Upper lobe of right lung (tissue), 1 donor: ENCODE results near the gene SLC1A2. TPM values are rescaled to one million over a fixed set of nuclear protein-coding genes. Genes with fewer than 3 reads are reported as not detected.

Source experiments
- ATAC-seq: fragments of 200-7000 bp; cut with Tn5 transposase; one replicate; pipeline ENCODE4 v1.9.1; 2020; ENCODE audit warnings: mild to moderate bottlenecking, moderate library complexity
- DNase-seq: peaks from one replicate; pipeline ENCODE4 v3.0.0-alpha.2; 2020
- H3K27ac ChIP-seq: fragments of 200-600 bp; one replicate; pipeline ENCODE4 v1.8.0; 2022
- H3K27me3 ChIP-seq: fragments of 200-600 bp; one replicate; pipeline ENCODE4 v1.8.0; 2022; ENCODE audit warnings: mild to moderate bottlenecking
- H3K36me3 ChIP-seq: fragments of 200-600 bp; one replicate; pipeline ENCODE4 v1.8.0; 2022
- H3K4me1 ChIP-seq: fragments of 200-600 bp; one replicate; pipeline ENCODE4 v1.8.0; 2022
- H3K4me3 ChIP-seq: fragments of 200-600 bp; one replicate; pipeline ENCODE4 v1.8.0; 2022; ENCODE audit warnings: mild to moderate bottlenecking
- H3K9me3 ChIP-seq: fragments of 200-600 bp; one replicate; pipeline ENCODE4 v1.8.0; 2022
- intact Hi-C: fragments of 100-400 bp; cut with DNase I; formaldehyde crosslinking; loops from one replicate; pipeline ENCODE4 v1.11.0; 2022
- total RNA-seq: library from RNA; stranded (reverse); fragmentation: NEBNext Ultra II Directional; extraction: Animal tissue kit (Norgen Biotek cat#: 25700); gene quantifications from one replicate; pipeline ENCODE4 v1.2.1, GENCODE V29; 2021
- TF ChIP-seq, protein P1 (sequence below): fragments of 200-600 bp; IDR thresholded peaks from one replicate; pipeline ENCODE4 v1.8.0; 2022; ENCODE audit warnings: antibody characterized with exemption
- donor health status: DM: no; HTN: yes; CAD: no; lungs with severe emphysema.

Gene SLC1A2
- total RNA-seq, 1 donor from 2014 or later, result 2.5 TPM

DNA sequence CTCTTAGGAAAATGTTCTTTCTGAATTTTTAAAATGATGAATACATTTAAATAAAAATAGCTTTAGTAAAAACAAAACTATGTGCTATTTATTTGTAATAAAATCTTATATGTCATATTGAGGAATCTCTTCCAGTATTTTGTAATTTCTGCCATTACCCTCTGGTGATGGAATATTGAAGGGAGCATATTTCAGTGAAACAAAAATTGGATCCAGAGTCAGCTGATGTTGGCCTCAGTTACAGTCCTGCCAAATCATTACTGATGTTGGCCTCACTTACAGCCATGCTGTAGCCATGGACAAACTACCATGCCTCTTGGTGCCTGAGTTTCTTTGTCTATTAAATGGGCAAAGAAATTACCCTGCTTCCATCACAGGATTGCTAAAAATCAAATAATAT, 133.2 kb downstream of the SLC1A2 start:
- Histone ChIP-seq H3K4me1 (no peaks in the 10 kb centered on the region), H3K27ac (no peak overlapping the region), H3K27me3 (no peaks in the 10 kb centered on the region), H3K9me3 (no peaks in the 10 kb centered on the region), H3K36me3 (no peaks in the 10 kb centered on the region), H3K4me3 (no peak overlapping the region)
- TF ChIP-seq, protein P1, sequence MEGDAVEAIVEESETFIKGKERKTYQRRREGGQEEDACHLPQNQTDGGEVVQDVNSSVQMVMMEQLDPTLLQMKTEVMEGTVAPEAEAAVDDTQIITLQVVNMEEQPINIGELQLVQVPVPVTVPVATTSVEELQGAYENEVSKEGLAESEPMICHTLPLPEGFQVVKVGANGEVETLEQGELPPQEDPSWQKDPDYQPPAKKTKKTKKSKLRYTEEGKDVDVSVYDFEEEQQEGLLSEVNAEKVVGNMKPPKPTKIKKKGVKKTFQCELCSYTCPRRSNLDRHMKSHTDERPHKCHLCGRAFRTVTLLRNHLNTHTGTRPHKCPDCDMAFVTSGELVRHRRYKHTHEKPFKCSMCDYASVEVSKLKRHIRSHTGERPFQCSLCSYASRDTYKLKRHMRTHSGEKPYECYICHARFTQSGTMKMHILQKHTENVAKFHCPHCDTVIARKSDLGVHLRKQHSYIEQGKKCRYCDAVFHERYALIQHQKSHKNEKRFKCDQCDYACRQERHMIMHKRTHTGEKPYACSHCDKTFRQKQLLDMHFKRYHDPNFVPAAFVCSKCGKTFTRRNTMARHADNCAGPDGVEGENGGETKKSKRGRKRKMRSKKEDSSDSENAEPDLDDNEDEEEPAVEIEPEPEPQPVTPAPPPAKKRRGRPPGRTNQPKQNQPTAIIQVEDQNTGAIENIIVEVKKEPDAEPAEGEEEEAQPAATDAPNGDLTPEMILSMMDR, result no peak
- no peak for DNase-seq
- ATAC-seq, result no peak
- intact Hi-C loops, result no loop called here

DNA sequence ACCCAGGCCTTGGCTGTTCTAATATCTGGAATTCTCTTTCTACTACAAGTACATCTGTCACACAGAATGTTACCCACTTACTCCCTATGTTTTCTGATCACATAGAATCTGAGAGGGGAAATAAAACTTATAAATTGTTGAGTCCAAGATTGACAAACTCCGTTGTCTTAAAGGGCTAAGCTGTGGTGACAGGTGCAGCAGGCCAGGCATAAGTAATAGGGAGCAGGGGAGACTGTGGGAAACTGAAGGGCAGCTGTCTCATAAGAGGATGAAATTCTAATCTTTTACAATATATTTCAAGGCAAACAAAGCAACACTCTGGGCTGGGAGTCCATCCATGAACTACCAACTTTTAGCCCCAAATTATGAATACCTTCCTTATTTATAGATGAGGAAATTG, 133.9 kb downstream of the SLC1A2 start:
- Histone ChIP-seq H3K9me3 (no peaks in the 10 kb centered on the region), H3K27ac (no peak overlapping the region), H3K4me1 (no peaks in the 10 kb centered on the region), H3K4me3 (no peak overlapping the region), H3K36me3 (no peaks in the 10 kb centered on the region), H3K27me3 (no peaks in the 10 kb centered on the region)
- TF ChIP-seq, protein P1, result no peak
- no peak for DNase-seq
- intact Hi-C loops, result no loop called here
- no peak for ATAC-seq

DNA sequence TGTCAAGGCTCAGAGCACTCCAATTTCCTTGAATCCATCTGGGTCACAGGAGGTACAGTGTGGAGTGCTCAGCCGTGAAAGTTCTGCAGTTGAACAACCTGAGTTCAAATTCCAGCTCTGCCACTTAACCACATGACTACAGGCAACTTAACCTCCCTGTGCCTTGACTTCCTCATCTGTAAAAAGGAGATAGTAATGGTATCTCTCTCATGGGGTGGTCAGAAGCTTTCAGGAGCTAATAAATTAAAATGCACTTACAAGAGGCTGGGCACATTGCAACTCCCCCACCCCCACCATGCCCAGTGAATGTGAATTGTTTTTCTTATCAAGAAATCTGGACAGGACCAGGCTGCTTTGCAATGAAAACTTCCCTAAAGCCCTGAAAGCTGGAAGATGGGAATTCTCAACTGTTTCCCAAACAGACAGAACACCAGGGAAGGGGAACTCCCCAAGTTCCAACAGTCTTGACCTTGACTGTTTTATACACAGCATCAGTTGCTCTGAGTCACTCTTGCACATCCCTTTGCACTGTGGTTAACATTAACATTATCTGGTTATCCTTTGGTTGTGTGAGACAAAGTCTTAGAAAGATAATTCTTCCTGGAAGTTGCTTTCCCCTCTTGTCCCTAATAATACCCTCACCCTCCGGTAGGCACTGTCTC, 137.0 kb downstream of the SLC1A2 start:
- Histone ChIP-seq H3K27ac (no peak overlapping the region), H3K4me3 (no peak overlapping the region), H3K4me1 (no peaks in the 10 kb centered on the region), H3K27me3 (no peaks in the 10 kb centered on the region), H3K9me3 (no peaks in the 10 kb centered on the region), H3K36me3 (no peaks in the 10 kb centered on the region)
- TF ChIP-seq, protein P1, result no peak
- DNase-seq (no peak), ATAC-seq (peak; percentile 17)
- intact Hi-C loops, result no loop called here

DNA sequence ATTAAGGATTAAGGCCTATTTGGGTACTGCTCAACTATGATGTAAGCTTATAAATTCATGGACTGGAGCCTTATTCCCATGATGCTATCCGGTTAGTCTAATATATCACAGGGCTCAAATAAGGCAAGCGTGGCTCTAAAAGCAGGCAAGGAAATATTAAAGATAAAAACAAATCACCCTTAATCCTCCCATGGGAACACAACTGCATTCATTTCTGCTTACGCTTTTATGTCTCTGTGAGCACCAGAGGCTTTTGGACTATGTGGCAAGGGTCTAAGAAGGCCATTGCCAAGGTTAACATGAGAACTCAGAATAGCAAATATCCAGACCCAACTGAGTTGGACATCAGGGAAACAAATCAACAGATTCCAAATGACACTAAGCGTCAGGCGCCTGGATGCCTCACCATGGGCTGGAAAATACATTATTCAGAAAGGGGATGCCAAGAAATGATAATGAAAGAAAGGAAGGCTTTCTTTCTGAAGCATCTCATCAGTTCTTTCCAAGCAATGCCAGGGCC, 138.1 kb downstream of the SLC1A2 start:
- intact Hi-C loops, result no loop called here
- no peaks in the 10 kb centered on the region for H3K9me3 ChIP-seq
- H3K27me3 ChIP-seq, result no peaks in the 10 kb centered on the region
- no peak for DNase-seq
- H3K4me1 ChIP-seq, result no peaks in the 10 kb centered on the region
- no peak overlapping the region for H3K27ac ChIP-seq
- no peaks in the 10 kb centered on the region for H3K36me3 ChIP-seq
- TF ChIP-seq, protein P1, result no peak
- no peak for ATAC-seq
- no peak overlapping the region for H3K4me3 ChIP-seq

DNA sequence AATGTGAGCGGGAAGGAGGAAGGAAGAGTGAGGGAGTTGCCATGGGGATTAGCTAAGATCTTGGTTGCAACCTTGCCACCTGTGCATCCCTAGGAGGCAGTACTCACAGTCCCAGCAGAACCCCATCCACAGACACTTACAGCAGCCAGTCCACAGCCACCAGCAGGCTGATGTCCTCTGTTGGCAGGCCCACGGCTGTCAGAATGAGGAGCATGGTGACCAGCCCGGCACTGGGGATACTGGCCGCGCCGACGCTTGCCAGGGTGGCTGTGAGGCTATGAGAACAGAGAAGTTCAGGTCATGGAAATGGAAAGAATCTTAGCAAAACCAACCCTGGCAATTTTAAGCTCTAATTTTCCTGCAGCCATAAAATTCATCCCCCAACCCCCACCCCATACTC, 138.6 kb downstream of the SLC1A2 start:
- H3K36me3 ChIP-seq, result no peaks in the 10 kb centered on the region
- no peaks in the 10 kb centered on the region for H3K27me3 ChIP-seq
- DNase-seq, result no peak
- TF ChIP-seq, protein P1, result no peak
- no peak for ATAC-seq
- H3K4me3 ChIP-seq, result no peak overlapping the region
- no peak overlapping the region for H3K27ac ChIP-seq
- no peaks in the 10 kb centered on the region for H3K9me3 ChIP-seq
- intact Hi-C loops, result no loop called here
- H3K4me1 ChIP-seq, result peaks cover 3% of the 10 kb centered on the region
